ENCODE data around the gene HOXA5. TPM values are rescaled to one million over a fixed set of nuclear protein-coding genes. Genes with fewer than 3 reads are reported as not detected.
A peak's percentile ranks its signal among the peaks of the same experiment; 100 is the strongest.

Gene HOXA5
- 10 to 100 TPM; 18.3 to 89.8 (median 31.6) TPM for total RNA-seq

GRCh38 chr7:27143023-27143949, at the start of gene HOXA5:
HOXA5 (minus strand) TSS chr7:27143681; CDS start chr7:27143607, 74 bp downstream.
- WGBS, 2 donors (ENCODE audit: low coverage in 1 of 2) = 40 to 50% methylated on average over 1 to 82 of the region's 86 CpGs
- Histone ChIP-seq H3K4me3 (peak within 1 kb of the TSS; percentile 33 to 77 (median 46)), H3K4me1 (peaks cover 0 to 64% (median 56%) of the 10 kb centered on the region in 4 donors), H3K9me3 (no peaks in the 10 kb centered on the region), H3K27me3 (peaks cover 12% of the 10 kb centered on the region), H3K36me3 (no peaks in the 10 kb centered on the region), H3K27ac (peak within 1 kb of the TSS; percentile 95 to 99 (median 98))
- DNase-seq = peak; percentile 84
- peak; percentile 24 for TF ChIP-seq EP300 (IDR thresholded peaks at IDR 0.05; ENCODE audit: low read depth)
- TF ChIP-seq POLR2A (IDR thresholded peaks at IDR 0.05) = peak; percentile 59
- peak; percentile 80 to 93 (median 83) for TF ChIP-seq CTCF (IDR thresholded peaks at IDR 0.05)
- TF ChIP-seq POLR2AphosphoS5 (IDR thresholded peaks at IDR 0.05) = peak; percentile 90 to 95 (median 91)
- in situ Hi-C loops (cut with MboI; ENCODE audit: low pct_ligation_motif_present in 1 of 4, low pct_unique_long_range_greater_than_20kb in 1 of 4, low sequenced_read_pairs in 3 of 4) = loop anchor here (5.0 to 10.0 kb wide), 2 partner anchors 286 to 288 kb away; no protein-coding TSS in a partner anchor
- intact Hi-C loops (cut with DNase I; ENCODE audit: low total_unique reads) = no loop called here

- TF ChIP-seq CTCF (IDR thresholded peaks at IDR 0.05) (no peak), EP300 (IDR thresholded peaks at IDR 0.05; ENCODE audit: low read depth) (no peak), POLR2A (IDR thresholded peaks at IDR 0.05) (peak; percentile 7), POLR2AphosphoS5 (IDR thresholded peaks at IDR 0.05) (peak in 2 of 3 donors; percentile 41 to 54)
- Histone ChIP-seq H3K36me3 (no peaks in the 10 kb centered on the region), H3K27ac (peak overlapping the region; percentile 95 to 99 (median 98)), H3K27me3 (peaks cover 72% of the 10 kb centered on the region), H3K9me3 (no peaks in the 10 kb centered on the region), H3K4me1 (peaks cover 16 to 51% (median 43%) of the 10 kb centered on the region in 4 donors), H3K4me3 (peak overlapping the region; percentile 27 to 73 (median 58))
- peak; percentile 63 for DNase-seq
- in situ Hi-C loops (cut with MboI; ENCODE audit: low pct_ligation_motif_present in 1 of 4, low pct_unique_long_range_greater_than_20kb in 1 of 4, low sequenced_read_pairs in 3 of 4) (loop anchor here in 2 of 4 donors (25.0 kb wide), 1 partner anchor 1330 kb away; no protein-coding TSS in a partner anchor), intact Hi-C loops (cut with DNase I; ENCODE audit: low total_unique reads) (loop anchor here (5.0 to 10.0 kb wide), 3 partner anchors 725 to 982 kb away; no protein-coding TSS in a partner anchor)
- 4% methylated on average over 76 of the region's 78 CpGs; no CpG with 5 or more reads in 1 of the 2 donors for WGBS, 2 donors (ENCODE audit: low coverage in 1 of 2)
These were observed 49.3 kb upstream of the HOXA5 start for GRCh38 chr7:27192546-27193334.

- in situ Hi-C loops (cut with MboI; ENCODE audit: low pct_ligation_motif_present in 1 of 4, low pct_unique_long_range_greater_than_20kb in 1 of 4, low sequenced_read_pairs in 3 of 4) = loop anchor here in 2 of 4 donors (25.0 kb wide), 1 partner anchor 1330 kb away; no protein-coding TSS in a partner anchor
- intact Hi-C loops (cut with DNase I; ENCODE audit: low total_unique reads) = loop anchor here (5.0 to 10.0 kb wide), 3 partner anchors 725 to 983 kb away; no protein-coding TSS in a partner anchor
- TF ChIP-seq POLR2AphosphoS5 (IDR thresholded peaks at IDR 0.05) = peak; percentile 27 to 70 (median 40)
- peak in 1 of 5 experiments; percentile 30 for TF ChIP-seq CTCF (IDR thresholded peaks at IDR 0.05)
- TF ChIP-seq POLR2A (IDR thresholded peaks at IDR 0.05) = peak; percentile 55
- no peak for TF ChIP-seq EP300 (IDR thresholded peaks at IDR 0.05; ENCODE audit: low read depth)
- Histone ChIP-seq H3K4me3 (peak overlapping the region; percentile 8 to 73 (median 58)), H3K4me1 (peaks cover 16 to 57% (median 45%) of the 10 kb centered on the region in 4 donors), H3K9me3 (no peaks in the 10 kb centered on the region), H3K27me3 (peaks cover 68% of the 10 kb centered on the region), H3K36me3 (no peaks in the 10 kb centered on the region), H3K27ac (peak overlapping the region; percentile 95 to 99 (median 98))
- peak; percentile 48 for DNase-seq
- WGBS, 2 donors (ENCODE audit: low coverage in 1 of 2) = 19 to 54% methylated on average over 7 to 42 of the region's 42 CpGs
These were observed 48.5 kb upstream of the HOXA5 start for GRCh38 chr7:27191833-27192545.
